Measurements from ENCODE around the gene USP47. TPM values are rescaled to one million over a fixed set of nuclear protein-coding genes. Genes with fewer than 3 reads are reported as not detected.
"Not testable (repeated sequence)": the region's sequence is repeated elsewhere in the genome, so short reads cannot be mapped to it uniquely, and the experiment has no call there.

USP47 gene
- total RNA-seq, 1 experiment from 2014 or later, result 45.9 TPM

GRCh38 chr11:11827272-11827671 is 14.5 kb upstream of the USP47 start:
- ChIA-PET POLR2A (ENCODE audit: low non-redundant PET) (interaction anchor here (0.6 kb wide), 1 partner anchor 87 kb away, joined by 3 read pairs; no protein-coding TSS in a partner anchor), CTCF (no interaction called here)
- Histone ChIP-seq H3K4me3 (ENCODE audit: low read depth, low read length, poor library complexity, severe bottlenecking) (no peak overlapping the region), H3K27me3 (replicated peaks; ENCODE audit: insufficient read depth, low read depth, low read length, poor library complexity) (no peaks in the 10 kb centered on the region), H3K9me3 (ENCODE audit: low read depth, low read length, poor library complexity, severe bottlenecking) (no peaks in the 10 kb centered on the region), H3K27ac (ENCODE audit: low read depth, low read length, poor library complexity, severe bottlenecking) (no peak overlapping the region), H3K4me1 (ENCODE audit: insufficient read depth, low read length, poor library complexity, severe bottlenecking) (no peaks in the 10 kb centered on the region), H3K36me3 (ENCODE audit: insufficient read depth, low read length, poor library complexity, severe bottlenecking) (no peaks in the 10 kb centered on the region)
- intact Hi-C loops (cut with micrococcal nuclease; ENCODE audit: unreplicated experiment), result no loop called here
- BruUV-seq (replicated peaks), result no TSS peak
- TF ChIP-seq EZH2 (IDR thresholded peaks at IDR 0.05; ENCODE audit: borderline replicate concordance, low read depth, low read length, poor library complexity, severe bottlenecking) (no peak), CTCF (conservative IDR thresholded peaks at IDR 0.05; ENCODE audit: low read depth, low read length) (no peak)
- DNase-seq (ENCODE audit: low spot score), result no peak

- not testable (repeated sequence) for H3K4me1 ChIP-seq (ENCODE audit: insufficient read depth, low read length, poor library complexity, severe bottlenecking)
Measured at GRCh38 chr11:11831406-11831805, 10.4 kb upstream of the USP47 start.

GRCh38 chr11:11836676-11837231 is 5.0 kb upstream of the USP47 start:
- Histone ChIP-seq H3K27me3 (replicated peaks; ENCODE audit: insufficient read depth, low read depth, low read length, poor library complexity) (no peaks in the 10 kb centered on the region), H3K4me3 (ENCODE audit: low read depth, low read length, poor library complexity, severe bottlenecking) (no peak overlapping the region), H3K27ac (ENCODE audit: low read depth, low read length, poor library complexity, severe bottlenecking) (no peak overlapping the region), H3K36me3 (ENCODE audit: insufficient read depth, low read length, poor library complexity, severe bottlenecking) (no peaks in the 10 kb centered on the region), H3K4me1 (ENCODE audit: insufficient read depth, low read length, poor library complexity, severe bottlenecking) (peaks cover 5% of the 10 kb centered on the region), H3K9me3 (ENCODE audit: low read depth, low read length, poor library complexity, severe bottlenecking) (no peaks in the 10 kb centered on the region)
- no peak for TF ChIP-seq EZH2 (IDR thresholded peaks at IDR 0.05; ENCODE audit: borderline replicate concordance, low read depth, low read length, poor library complexity, severe bottlenecking)
- TF ChIP-seq CTCF (conservative IDR thresholded peaks at IDR 0.05; ENCODE audit: low read depth, low read length), result no peak
- no TSS peak for BruUV-seq (replicated peaks)
- ChIA-PET CTCF (no interaction called here), POLR2A (ENCODE audit: low non-redundant PET) (no interaction called here)
- DNase-seq (ENCODE audit: low spot score), result no peak
- intact Hi-C loops (cut with micrococcal nuclease; ENCODE audit: unreplicated experiment), result no loop called here

More at GRCh38 chr11:11831406-11831805, 10.4 kb upstream of the USP47 start:
- H3K9me3 ChIP-seq (ENCODE audit: low read depth, low read length, poor library complexity, severe bottlenecking); intact Hi-C loops (cut with micrococcal nuclease; ENCODE audit: unreplicated experiment); H3K27ac ChIP-seq (ENCODE audit: low read depth, low read length, poor library complexity, severe bottlenecking); DNase-seq (ENCODE audit: low spot score); H3K4me3 ChIP-seq (ENCODE audit: low read depth, low read length, poor library complexity, severe bottlenecking); BruUV-seq (replicated peaks); H3K27me3 ChIP-seq (replicated peaks; ENCODE audit: insufficient read depth, low read depth, low read length, poor library complexity); POLR2A ChIA-PET (ENCODE audit: low non-redundant PET); CTCF ChIA-PET; H3K36me3 ChIP-seq (ENCODE audit: insufficient read depth, low read length, poor library complexity, severe bottlenecking): not testable (repeated sequence)

- Histone ChIP-seq H3K9me3 (ENCODE audit: low read depth, low read length, poor library complexity, severe bottlenecking) (no peaks in the 10 kb centered on the region), H3K27ac (ENCODE audit: low read depth, low read length, poor library complexity, severe bottlenecking) (no peak overlapping the region), H3K4me3 (ENCODE audit: low read depth, low read length, poor library complexity, severe bottlenecking) (no peak overlapping the region), H3K27me3 (replicated peaks; ENCODE audit: insufficient read depth, low read depth, low read length, poor library complexity) (no peaks in the 10 kb centered on the region), H3K4me1 (ENCODE audit: insufficient read depth, low read length, poor library complexity, severe bottlenecking) (peaks cover 12% of the 10 kb centered on the region), H3K36me3 (ENCODE audit: insufficient read depth, low read length, poor library complexity, severe bottlenecking) (no peaks in the 10 kb centered on the region)
- DNase-seq (ENCODE audit: low spot score), result no peak
- TF ChIP-seq EZH2 (IDR thresholded peaks at IDR 0.05; ENCODE audit: borderline replicate concordance, low read depth, low read length, poor library complexity, severe bottlenecking) (no peak), CTCF (conservative IDR thresholded peaks at IDR 0.05; ENCODE audit: low read depth, low read length) (no peak)
- no TSS peak for BruUV-seq (replicated peaks)
- intact Hi-C loops (cut with micrococcal nuclease; ENCODE audit: unreplicated experiment), result no loop called here
- ChIA-PET POLR2A (ENCODE audit: low non-redundant PET) (no interaction called here), CTCF (no interaction called here)
Measured at GRCh38 chr11:11839718-11840117, 2.1 kb upstream of the USP47 start.
